GM12864 (cell line): Measurements from ENCODE around the gene NDST3.
"Not testable (repeated sequence)": the region's sequence is repeated elsewhere in the genome, so short reads cannot be mapped to it uniquely, and the experiment has no call there.

ENCODE experiments used
- DNase-seq: peaks from one replicate; pipeline ENCODE4 v3.0.0-alpha.2; 2011; ENCODE audit warnings: low read depth
- H3K4me3 ChIP-seq: 2 replicates; pipeline ENCODE4 v1.5.1; 2011; ENCODE audit warnings: mild to moderate bottlenecking, low read depth, low read length, control low read depth
- CTCF ChIP-seq: IDR thresholded peaks from 2 replicates; pipeline ENCODE4 v1.5.1; 2011; ENCODE audit warnings: low read depth, mild to moderate bottlenecking, moderate library complexity, low read length, control low read depth, inconsistent platforms; ENCODE audit errors: missing control alignments

The NDST3 gene

GRCh38 chr4:118289794-118290193 is 255.5 kb downstream of the NDST3 start:
- no peak overlapping the region for H3K4me3 ChIP-seq
- no peak for DNase-seq
- no peak for TF ChIP-seq CTCF

GRCh38 chr4:118290951-118291350 is 256.7 kb downstream of the NDST3 start:
- H3K4me3 ChIP-seq = no peak overlapping the region
- no peak for TF ChIP-seq CTCF
- no peak for DNase-seq

GRCh38 chr4:118296729-118297128 is 262.4 kb downstream of the NDST3 start:
- H3K4me3 ChIP-seq = no peak overlapping the region
- TF ChIP-seq CTCF = no peak
- no peak for DNase-seq

- not testable (repeated sequence) for H3K4me3 ChIP-seq, DNase-seq
Measured at GRCh38 chr4:118299619-118300018, 265.3 kb downstream of the NDST3 start.

- DNase-seq = no peak
- no peak overlapping the region for H3K4me3 ChIP-seq
- TF ChIP-seq CTCF = no peak
Measured at GRCh38 chr4:118307643-118308042, 273.4 kb downstream of the NDST3 start.
